Measurements from ENCODE around the gene PCBP4. TPM values are rescaled to one million over a fixed set of nuclear protein-coding genes. Genes with fewer than 3 reads are reported as not detected.

Gene PCBP4
- total and polyA plus RNA-seq, 8 donors: 12.5 to 122 (median 30.0) TPM

DNA sequence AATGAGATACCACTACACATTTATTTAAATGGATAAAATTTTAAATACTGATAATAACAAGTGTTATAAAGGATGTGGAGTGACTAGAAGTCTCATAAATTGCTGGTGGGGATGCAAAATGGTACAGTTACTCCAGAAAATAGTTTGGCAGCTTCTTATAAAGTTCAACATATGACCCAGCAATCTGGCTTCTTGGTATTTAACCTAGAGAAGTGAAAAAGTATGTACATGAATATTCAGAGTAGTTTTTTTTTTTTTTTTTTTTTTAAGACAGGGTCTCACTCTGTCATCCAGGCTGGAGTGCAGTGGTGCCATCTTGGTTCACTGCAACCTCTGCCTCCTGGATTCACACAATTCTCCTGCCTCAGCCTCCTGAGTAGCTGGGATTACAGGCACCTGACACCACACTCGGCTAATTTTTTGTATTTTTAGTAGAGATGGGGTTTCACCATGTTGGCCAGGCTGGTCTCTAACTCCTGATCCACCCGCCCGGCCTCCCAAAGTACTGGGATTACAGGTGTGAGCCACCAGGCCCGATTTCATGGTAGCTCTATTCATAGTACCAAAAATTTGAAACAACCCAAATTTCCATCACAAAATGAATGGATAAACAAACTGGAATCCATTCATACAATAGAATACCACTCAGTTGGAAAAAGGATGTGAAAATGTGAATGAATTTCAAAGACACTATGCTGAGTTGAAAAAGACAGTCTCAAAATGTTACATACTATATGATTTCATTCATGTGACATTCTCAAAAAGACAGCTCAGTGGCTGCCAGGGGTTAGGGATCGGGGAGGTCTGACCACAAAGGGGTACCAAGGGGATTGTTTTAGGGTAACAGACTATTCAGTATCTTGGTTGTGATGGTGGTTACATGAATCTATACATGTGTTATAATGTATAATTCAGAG lies 39.9 kb downstream of the PCBP4 start:
- DNase-seq: no peak
- H3K9me3 ChIP-seq: no peaks in the 10 kb centered on the region
- WGBS, 5 donors: 86 to 93% (median 89%) methylated on average over 5 of the region's 5 CpGs
- intact Hi-C loops (cut with DNase I; ENCODE audit: low total_unique reads): no loop called here
- H3K4me3 ChIP-seq: no peak overlapping the region
- peaks cover 0 to 18% (median 7%) of the 10 kb centered on the region in 4 donors for H3K36me3 ChIP-seq
- H3K27me3 ChIP-seq: no peaks in the 10 kb centered on the region
- TF ChIP-seq, protein P1, sequence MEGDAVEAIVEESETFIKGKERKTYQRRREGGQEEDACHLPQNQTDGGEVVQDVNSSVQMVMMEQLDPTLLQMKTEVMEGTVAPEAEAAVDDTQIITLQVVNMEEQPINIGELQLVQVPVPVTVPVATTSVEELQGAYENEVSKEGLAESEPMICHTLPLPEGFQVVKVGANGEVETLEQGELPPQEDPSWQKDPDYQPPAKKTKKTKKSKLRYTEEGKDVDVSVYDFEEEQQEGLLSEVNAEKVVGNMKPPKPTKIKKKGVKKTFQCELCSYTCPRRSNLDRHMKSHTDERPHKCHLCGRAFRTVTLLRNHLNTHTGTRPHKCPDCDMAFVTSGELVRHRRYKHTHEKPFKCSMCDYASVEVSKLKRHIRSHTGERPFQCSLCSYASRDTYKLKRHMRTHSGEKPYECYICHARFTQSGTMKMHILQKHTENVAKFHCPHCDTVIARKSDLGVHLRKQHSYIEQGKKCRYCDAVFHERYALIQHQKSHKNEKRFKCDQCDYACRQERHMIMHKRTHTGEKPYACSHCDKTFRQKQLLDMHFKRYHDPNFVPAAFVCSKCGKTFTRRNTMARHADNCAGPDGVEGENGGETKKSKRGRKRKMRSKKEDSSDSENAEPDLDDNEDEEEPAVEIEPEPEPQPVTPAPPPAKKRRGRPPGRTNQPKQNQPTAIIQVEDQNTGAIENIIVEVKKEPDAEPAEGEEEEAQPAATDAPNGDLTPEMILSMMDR (IDR thresholded peaks at IDR 0.05): no peak
- TF ChIP-seq POLR2A (IDR thresholded peaks at IDR 0.05) (no peak), EP300 (IDR thresholded peaks at IDR 0.05) (no peak), POLR2AphosphoS5 (IDR thresholded peaks at IDR 0.05) (no peak)
- H3K4me1 ChIP-seq: no peaks in the 10 kb centered on the region
- H3K27ac ChIP-seq: no peak overlapping the region

DNA sequence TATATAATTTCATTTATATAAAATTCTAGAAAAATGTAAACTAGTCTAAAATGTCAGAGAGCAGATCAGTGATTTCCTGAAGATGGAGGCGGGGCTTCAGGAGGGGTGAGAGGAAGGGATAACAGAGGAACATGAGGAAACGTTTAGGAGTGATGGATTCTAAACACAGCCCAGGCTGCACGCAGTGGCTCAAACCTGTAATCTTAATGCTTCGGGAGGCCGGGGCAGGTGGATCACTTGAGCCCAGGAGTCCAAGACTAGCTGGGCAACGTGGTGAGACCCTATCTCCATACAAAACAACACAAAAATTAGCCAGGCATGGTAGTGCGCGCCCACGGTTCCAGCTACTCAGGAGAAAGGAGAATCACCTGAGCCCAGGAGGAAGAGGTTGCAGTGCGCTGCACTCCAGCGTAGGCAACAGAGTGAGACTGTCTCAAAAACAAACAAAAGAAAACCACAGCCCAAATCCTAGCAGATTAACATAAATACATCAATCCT lies 46.1 kb downstream of the PCBP4 start:
- 74 to 77% (median 75%) methylated on average over 11 of the region's 11 CpGs for WGBS, 5 donors
- Histone ChIP-seq H3K4me1 (no peaks in the 10 kb centered on the region), H3K9me3 (no peaks in the 10 kb centered on the region), H3K27me3 (peaks cover 0 to 6% (median 0%) of the 10 kb centered on the region in 3 donors), H3K36me3 (no peaks in the 10 kb centered on the region), H3K27ac (no peak overlapping the region), H3K4me3 (no peak overlapping the region)
- no peak for TF ChIP-seq POLR2AphosphoS5 (IDR thresholded peaks at IDR 0.05)
- TF ChIP-seq, protein P1 (IDR thresholded peaks at IDR 0.05): no peak
- TF ChIP-seq EP300 (IDR thresholded peaks at IDR 0.05): no peak
- intact Hi-C loops (cut with DNase I; ENCODE audit: low total_unique reads): no loop called here
- DNase-seq: no peak

DNA sequence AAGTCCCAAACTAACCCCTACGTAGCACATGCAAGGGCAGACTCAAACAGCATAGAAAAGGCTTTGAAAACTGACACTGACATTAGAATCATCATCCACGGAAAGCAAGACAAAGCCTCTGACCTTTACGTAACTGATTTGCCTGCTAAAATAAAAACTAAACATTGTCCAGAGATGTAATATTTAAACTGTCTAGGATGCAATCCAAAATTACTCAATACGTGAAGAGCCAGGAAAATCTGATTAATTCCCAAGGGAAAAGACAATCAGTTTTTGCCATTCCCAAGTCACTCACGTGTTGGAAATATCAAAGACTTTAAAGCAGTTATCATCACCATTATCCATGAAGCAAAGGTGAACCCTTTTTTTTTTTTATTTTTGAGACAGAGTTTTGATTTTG lies 50.8 kb downstream of the PCBP4 start:
- Histone ChIP-seq H3K27me3 (peaks cover 0 to 6% (median 0%) of the 10 kb centered on the region in 3 donors), H3K27ac (no peak overlapping the region), H3K4me3 (no peak overlapping the region), H3K4me1 (no peaks in the 10 kb centered on the region), H3K9me3 (no peaks in the 10 kb centered on the region), H3K36me3 (no peaks in the 10 kb centered on the region)
- no peak for DNase-seq
- TF ChIP-seq POLR2AphosphoS5 (IDR thresholded peaks at IDR 0.05) (no peak), EP300 (IDR thresholded peaks at IDR 0.05) (no peak), POLR2A (IDR thresholded peaks at IDR 0.05) (no peak)
- TF ChIP-seq, protein P1 (IDR thresholded peaks at IDR 0.05): no peak
- WGBS, 5 donors: 53 to 61% (median 54%) methylated on average over 5 of the region's 5 CpGs
- intact Hi-C loops (cut with DNase I; ENCODE audit: low total_unique reads): no loop called here

DNA sequence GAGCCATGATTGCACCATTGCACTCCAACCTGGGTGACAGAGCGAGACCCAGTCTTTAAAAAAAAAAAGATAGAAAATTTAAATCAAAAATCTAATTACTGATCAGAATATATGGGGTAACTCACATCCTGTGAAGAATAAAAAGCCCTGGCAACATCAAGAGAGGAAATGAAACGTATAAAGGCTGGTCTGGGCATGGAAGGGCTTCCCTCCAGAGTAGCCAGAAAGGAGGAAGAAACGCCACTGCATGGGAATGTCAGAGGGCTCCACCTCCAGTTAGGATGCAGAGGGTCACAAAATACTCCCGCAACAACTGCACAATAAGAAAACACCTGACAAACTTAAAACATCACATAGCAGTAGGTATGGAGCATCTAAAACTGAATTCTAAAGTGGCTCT lies 59.2 kb downstream of the PCBP4 start:
- intact Hi-C loops (cut with DNase I; ENCODE audit: low total_unique reads): no loop called here
- no peak for DNase-seq
- TF ChIP-seq POLR2A (IDR thresholded peaks at IDR 0.05) (no peak), POLR2AphosphoS5 (IDR thresholded peaks at IDR 0.05) (no peak), EP300 (IDR thresholded peaks at IDR 0.05) (no peak)
- TF ChIP-seq, protein P1 (IDR thresholded peaks at IDR 0.05): no peak
- H3K27ac ChIP-seq: no peak overlapping the region
- no peak overlapping the region for H3K4me3 ChIP-seq
- peaks cover 0 to 6% (median 0%) of the 10 kb centered on the region in 3 donors for H3K27me3 ChIP-seq
- H3K4me1 ChIP-seq: no peaks in the 10 kb centered on the region
- peaks cover 0 to 40% (median 0%) of the 10 kb centered on the region in 4 donors for H3K9me3 ChIP-seq
- WGBS, 5 donors: 72 to 82% (median 76%) methylated on average over 4 of the region's 4 CpGs
- no peaks in the 10 kb centered on the region for H3K36me3 ChIP-seq

Small RNA genes lying within 50 kb of the gene (small RNA-seq; reads per million reads assigned to genes)
- gene AC115284.1: 0 reads per million in 4 donors

Other genes with a start within 250 kb of the PCBP4 start
- gene IQCF6, start 188.2 kb downstream of the PCBP4 start, total RNA-seq: not detected
- not detected for gene IQCF6, start 188.2 kb downstream of the PCBP4 start, polyA plus RNA-seq
- gene IQCF2, start 105.8 kb downstream of the PCBP4 start, total RNA-seq: not detected
- not detected for gene IQCF2, start 105.8 kb downstream of the PCBP4 start, polyA plus RNA-seq
- not detected for gene IQCF5, start 91.9 kb downstream of the PCBP4 start, total RNA-seq
- not detected for gene IQCF5, start 91.9 kb downstream of the PCBP4 start, polyA plus RNA-seq
- gene IQCF1, start 64.1 kb downstream of the PCBP4 start, total RNA-seq: not detected
- not detected for gene IQCF1, start 64.1 kb downstream of the PCBP4 start, polyA plus RNA-seq
- gene RRP9, start 25.6 kb downstream of the PCBP4 start, total RNA-seq: 10 to 100 TPM in 4 of 5 donors, 1 to 10 TPM in 1; 3.2 to 13.5 (median 11.7) TPM
- gene RRP9, start 25.6 kb downstream of the PCBP4 start, polyA plus RNA-seq: 10 to 100 TPM; 15.0 to 21.0 (median 18.4) TPM
- 10 to 100 TPM; 14.3 to 39.7 (median 25.0) TPM for gene PARP3, start 25.1 kb downstream of the PCBP4 start, total RNA-seq
- 10 to 100 TPM; 10.6 to 14.0 (median 10.7) TPM for gene PARP3, start 25.1 kb downstream of the PCBP4 start, polyA plus RNA-seq
- gene GPR62, start 12.1 kb downstream of the PCBP4 start, total RNA-seq: not detected
- under 1 TPM in 1 of 3 donors, not detected in 2; 0.25 TPM for gene GPR62, start 12.1 kb downstream of the PCBP4 start, polyA plus RNA-seq
- gene ABHD14B, start 6.6 kb upstream of the PCBP4 start, total RNA-seq: 10 to 100 TPM in 4 of 5 donors, 1 to 10 TPM in 1; 2.9 to 67.4 (median 28.4) TPM
- 10 to 100 TPM; 48.1 to 82.9 (median 57.3) TPM for gene ABHD14B, start 6.6 kb upstream of the PCBP4 start, polyA plus RNA-seq
- 10 to 100 TPM in 2 of 5 donors, 1 to 10 TPM in 1, not detected in 2; 7.0 to 17.0 (median 14.5) TPM for gene ABHD14A, start 7.6 kb upstream of the PCBP4 start, total RNA-seq
- gene ABHD14A, start 7.6 kb upstream of the PCBP4 start, polyA plus RNA-seq: 10 to 100 TPM; 12.2 to 20.8 (median 16.3) TPM
- 10 to 100 TPM in 3 of 5 donors, 1 to 10 TPM in 1, not detected in 1; 8.0 to 42.6 (median 31.5) TPM for gene ACY1, start 16.1 kb upstream of the PCBP4 start, total RNA-seq
- 10 to 100 TPM; 32.9 to 60.6 (median 41.9) TPM for gene ACY1, start 16.1 kb upstream of the PCBP4 start, polyA plus RNA-seq
- 1,000 to 10,000 TPM in 1 of 5 donors, 100 to 1,000 TPM in 4; 144 to 1,657 (median 865) TPM for gene RPL29, start 28.4 kb upstream of the PCBP4 start, total RNA-seq
- 1,000 to 10,000 TPM; 2,501 to 3,071 (median 2,933) TPM for gene RPL29, start 28.4 kb upstream of the PCBP4 start, polyA plus RNA-seq
- gene DUSP7, start 89.1 kb upstream of the PCBP4 start, total RNA-seq: 10 to 100 TPM in 1 of 5 donors, 1 to 10 TPM in 3, under 1 TPM in 1; 0.58 to 23.7 (median 4.6) TPM
- 10 to 100 TPM in 1 of 3 donors, 1 to 10 TPM in 2; 4.9 to 11.2 (median 5.1) TPM for gene DUSP7, start 89.1 kb upstream of the PCBP4 start, polyA plus RNA-seq
- gene POC1A, start 187.0 kb upstream of the PCBP4 start, total RNA-seq: 10 to 100 TPM in 1 of 5 donors, 1 to 10 TPM in 3, not detected in 1; 1.8 to 23.2 (median 3.5) TPM
- gene POC1A, start 187.0 kb upstream of the PCBP4 start, polyA plus RNA-seq: 1 to 10 TPM; 3.0 to 4.4 (median 3.5) TPM
- 10 to 100 TPM; 19.6 to 75.3 (median 33.4) TPM for gene ALAS1, start 230.7 kb upstream of the PCBP4 start, total RNA-seq
- gene ALAS1, start 230.7 kb upstream of the PCBP4 start, polyA plus RNA-seq: 10 to 100 TPM; 35.6 to 59.1 (median 42.7) TPM